ENCODE results near the gene CCDC61.

Gene CCDC61

GRCh38 chr19:45973553-45974338 is 21.5 kb upstream of the CCDC61 start, which contains the start of gene NOVA2:
NOVA2 (minus strand) TSS chr19:45973865; CDS start chr19:45973351, 514 bp downstream.
- DNase-seq (ENCODE audit: low read depth in 3 of 3) = no peak

DNA sequence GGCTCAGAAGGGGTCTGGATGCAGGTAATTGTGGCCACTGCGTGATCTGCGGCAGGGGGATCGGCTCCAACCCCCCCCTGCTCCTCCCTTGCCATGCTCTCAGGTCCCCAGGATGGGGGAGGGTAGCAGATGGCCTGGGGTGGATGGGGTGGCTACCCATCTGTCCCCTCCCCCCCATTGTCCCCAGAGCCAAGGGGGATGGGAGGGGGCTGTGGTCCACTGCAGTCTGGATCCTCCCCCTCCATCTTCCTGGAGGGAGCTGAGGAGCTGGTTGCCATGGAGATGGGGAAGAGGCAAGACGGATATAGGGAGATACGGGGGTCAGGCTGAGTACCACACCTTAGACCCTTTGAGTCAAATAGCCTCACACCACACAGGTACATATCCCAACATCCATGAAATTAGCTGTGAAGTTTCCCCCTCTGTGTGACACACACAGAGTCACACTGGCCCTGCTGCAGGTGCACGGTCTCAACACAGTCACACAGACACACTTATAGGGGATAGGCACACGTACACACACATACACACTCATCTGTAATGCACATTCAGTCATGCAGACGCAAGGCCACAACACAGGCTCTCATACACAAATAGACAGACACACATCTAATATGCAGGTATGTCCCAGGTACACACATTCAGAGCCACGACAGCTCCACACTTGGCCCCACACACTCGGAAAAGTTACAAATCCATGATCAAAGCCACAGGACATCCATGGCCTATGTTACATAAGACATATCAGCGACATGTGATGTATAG is 19.8 kb upstream of the CCDC61 start:
- no peak for DNase-seq (ENCODE audit: low read depth in 3 of 3)

DNA sequence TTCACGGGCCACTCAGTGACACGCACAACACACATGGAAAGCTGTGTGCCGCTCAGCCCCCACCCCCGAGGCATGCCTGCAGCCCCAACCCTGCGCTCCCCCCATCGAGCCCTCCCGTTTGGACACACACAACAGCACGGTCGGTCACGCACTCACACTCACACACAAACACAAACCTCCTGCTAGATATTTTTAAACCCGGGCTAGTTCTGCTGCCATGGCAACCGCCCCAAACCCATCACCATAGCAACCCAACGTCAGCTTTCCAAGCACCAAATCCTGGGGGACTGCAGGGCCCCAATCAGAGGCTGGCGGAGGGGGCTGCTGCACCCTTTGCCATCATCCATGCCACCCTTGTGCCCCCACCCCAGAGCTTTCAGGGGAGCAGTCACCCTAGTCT is 19.1 kb upstream of the CCDC61 start:
- DNase-seq (ENCODE audit: low read depth in 3 of 3) = no peak

DNA sequence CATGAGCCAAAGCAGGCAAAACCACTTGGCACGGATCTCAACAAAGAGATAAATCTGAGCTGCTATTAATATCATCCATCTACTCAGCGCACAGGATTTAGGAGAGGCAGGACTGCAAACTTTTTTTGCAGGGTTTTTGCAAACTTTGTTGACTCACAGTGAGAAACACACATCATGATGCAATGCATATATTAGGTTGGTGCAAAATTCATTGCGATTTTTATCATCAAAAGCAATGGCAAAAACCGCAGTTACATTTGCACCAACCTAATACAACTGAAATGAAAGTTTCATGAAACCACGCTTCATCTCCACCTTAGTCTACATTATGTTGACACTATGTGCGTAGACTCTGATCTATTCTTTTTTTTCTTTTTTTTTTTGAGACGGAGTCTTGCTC is 17.1 kb upstream of the CCDC61 start:
- DNase-seq (ENCODE audit: low read depth in 3 of 3) = no peak

DNA sequence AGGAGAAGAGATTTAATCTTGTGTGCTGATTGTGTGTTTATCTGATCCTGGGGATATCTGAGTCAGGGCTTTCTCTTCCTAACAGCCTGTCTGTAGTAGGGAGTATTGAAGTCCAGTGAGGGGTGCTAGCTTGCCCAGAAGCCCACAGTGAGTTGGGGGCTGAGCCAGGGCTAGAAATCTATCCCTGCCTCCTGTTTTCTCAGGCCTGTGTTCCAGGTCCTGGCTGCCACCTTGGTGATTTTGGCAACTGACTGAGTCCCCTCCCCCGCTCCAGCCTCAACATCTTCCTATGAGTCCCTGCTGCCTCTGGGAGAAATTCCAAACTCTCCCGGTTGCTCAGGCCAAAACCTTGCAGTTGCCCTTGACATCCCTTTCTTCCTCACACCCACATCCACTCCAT is 13.9 kb upstream of the CCDC61 start:
- DNase-seq (ENCODE audit: low read depth in 3 of 3) = no peak

DNA sequence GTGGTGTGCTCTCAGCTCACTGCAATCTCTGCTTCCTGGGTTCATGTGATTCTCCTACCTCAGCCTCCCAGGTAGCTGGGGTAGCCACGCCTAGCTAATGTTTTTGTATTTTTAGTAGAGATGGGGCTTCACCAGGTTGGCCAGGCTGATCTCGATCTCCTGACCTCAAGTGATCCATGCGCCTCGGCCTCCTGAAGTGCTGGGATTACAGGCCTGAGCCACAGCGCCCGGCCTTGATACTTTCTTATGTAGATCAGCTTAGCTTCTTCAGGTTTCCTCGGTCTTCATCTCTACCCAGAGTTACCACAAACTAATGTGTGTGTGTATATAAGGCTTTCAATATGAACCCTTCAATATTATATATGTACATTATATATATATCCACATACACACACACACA is 9.9 kb upstream of the CCDC61 start:
- DNase-seq (ENCODE audit: low read depth in 3 of 3) = no peak

DNA sequence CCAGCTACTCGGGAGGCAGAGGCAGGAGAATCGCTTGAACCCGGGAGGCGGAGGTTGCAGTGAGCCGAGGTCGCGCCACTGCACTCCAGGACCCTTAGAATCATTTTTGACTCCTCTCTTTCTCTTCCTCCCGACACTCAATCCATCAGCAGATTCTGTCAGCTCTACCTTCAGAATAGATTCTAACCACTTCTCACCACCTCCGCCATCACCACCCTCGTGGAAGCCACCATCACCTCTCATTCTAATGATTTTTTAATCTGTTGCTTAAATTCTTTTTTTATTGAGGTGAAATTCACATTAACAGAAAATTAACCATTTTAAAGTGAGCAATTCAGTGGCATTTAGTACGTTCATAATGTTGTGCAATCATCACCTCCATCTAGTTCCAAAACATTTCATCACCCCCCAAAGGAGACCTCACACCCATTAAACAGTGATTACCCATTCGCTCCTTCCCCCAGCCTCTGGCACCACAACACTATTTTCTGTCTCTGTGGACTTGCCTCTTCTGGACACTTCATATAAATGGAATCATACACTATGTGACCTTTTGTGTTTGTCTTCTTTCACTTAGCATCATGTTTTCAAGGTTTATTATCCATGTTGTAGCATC is 5.0 kb upstream of the CCDC61 start:
- DNase-seq (ENCODE audit: low read depth in 3 of 3) = no peak

GRCh38 chr19:45994456-45994997 is 740 bp upstream of the CCDC61 start:
- DNase-seq (ENCODE audit: low read depth in 3 of 3) = no peak

DNA sequence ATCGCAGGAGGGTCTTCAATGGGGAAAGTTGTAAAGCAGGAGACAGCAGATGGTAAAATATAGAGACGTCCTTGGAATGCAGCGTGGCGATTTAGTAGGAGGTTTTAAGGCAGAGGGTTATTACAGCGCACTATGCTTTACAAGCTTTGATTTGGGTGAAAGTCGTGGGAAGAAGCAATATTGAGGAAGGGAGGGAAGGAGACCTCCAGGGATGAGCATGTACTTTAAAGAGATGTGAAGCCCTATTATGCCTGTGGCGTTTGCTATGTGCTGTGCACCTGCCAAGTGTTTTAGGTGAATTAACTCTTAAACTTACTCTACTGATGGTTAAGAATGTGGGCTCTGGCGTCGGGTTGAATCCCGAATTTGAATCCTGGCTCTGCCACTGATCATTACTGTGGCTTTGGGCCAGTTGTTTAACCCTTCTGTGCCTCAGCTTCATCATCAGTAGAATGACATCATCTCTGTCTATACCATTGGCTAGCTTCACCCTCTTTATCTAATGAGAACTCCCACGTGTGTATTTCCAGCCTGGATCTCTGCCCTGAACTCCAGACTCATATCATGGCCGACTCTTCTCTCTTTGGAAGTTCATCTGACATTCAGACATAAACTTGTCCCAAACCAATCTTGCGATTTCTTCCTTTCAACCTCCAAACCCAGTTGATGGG is 583 bp downstream of the CCDC61 start:
- DNase-seq (ENCODE audit: low read depth in 3 of 3) = no peak

DNA sequence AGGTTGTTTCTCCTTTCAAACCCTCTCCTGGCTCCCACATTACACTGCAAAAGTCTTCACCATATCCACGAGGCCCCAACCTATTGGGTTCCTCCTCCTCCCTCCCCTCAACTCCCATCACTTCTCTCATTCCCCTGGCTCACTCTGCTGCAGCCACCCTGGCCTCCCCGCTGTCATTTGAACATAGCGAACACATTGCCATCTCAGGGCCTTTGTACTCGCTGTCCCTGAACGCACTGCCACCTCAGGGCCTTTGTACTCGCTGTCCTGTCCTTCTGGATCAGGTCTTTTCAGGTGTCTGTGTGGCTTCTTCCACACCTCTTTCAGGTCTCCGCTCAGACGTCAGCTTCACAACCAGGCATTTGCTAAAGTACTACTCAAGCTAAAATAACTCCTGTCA is 1.7 kb downstream of the CCDC61 start:
- no peak for DNase-seq (ENCODE audit: low read depth in 3 of 3)

- no peak for DNase-seq (ENCODE audit: low read depth in 3 of 3)
Measured at GRCh38 chr19:45998834-45999233, 3.6 kb downstream of the CCDC61 start.

GRCh38 chr19:45999653-46000121 is 4.4 kb downstream of the CCDC61 start:
- peak in 1 of 3 experiments; percentile 14 for DNase-seq (ENCODE audit: low read depth in 3 of 3)

DNA sequence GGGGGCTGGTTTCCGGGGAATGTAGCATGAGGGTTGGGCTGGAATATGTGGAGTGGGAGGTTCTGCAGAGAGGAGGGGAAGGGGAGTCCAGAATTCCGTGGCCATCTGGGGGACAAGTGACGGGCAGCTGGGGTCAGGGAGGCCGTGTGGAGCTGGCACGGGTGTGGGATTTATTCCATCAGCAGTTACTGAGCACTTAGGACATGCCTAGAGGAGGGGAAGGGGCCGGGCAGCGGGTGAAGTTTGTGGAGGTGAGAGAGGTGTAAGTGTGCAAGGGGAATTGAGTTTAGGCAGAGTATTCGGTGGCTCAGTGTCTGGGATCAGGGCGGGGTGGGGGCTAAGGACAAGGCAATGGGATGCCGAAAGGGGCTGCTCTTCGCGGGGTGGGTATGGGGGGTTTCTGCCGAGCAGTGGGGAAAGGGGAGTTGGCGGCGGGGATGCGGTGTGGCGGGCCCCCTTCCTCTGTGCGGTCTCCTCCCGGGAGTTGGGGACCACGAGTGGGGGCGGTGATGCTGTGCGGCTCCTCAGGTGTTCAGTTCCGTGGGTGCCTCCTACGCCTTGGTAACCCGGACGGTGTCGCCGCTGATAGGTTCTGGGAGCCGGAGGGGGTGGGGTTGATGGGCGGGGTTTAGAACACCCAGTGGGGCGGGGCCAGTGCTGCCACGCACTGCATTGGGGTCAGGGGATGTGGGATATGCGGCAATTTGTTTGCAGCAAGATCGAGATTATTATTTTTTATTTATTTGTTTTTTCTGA is 5.4 kb downstream of the CCDC61 start:
- peak; percentile 41 to 72 (median 71) for DNase-seq (ENCODE audit: low read depth in 3 of 3)

DNA sequence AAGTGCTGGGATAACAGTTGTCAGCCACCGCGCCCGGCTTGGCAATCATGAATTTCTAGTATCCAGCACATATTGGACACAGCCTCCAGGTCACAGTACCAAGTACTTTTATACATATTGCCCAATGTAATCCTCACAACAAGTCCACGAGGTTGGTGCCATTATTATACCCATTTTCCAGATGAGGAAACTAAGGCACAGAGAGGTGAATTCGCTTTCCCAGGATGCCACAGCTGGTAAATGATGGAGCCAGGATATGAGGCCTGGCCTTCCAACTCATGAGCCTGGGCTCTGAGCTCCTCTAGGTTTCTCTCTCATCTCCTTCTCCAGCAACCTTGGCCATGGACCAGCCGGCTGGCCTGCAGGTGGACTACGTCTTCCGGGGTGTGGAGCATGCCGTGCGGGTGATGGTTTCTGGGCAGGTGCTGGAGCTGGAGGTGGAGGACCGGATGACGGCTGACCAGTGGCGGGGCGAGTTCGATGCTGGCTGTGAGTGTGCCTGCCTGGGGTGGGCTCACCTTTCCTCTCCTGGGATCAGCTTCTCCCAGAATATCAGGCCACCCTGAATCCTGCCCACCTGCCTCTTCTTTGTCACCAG is 7.5 kb downstream of the CCDC61 start:
- DNase-seq (ENCODE audit: low read depth in 3 of 3) = no peak

DNA sequence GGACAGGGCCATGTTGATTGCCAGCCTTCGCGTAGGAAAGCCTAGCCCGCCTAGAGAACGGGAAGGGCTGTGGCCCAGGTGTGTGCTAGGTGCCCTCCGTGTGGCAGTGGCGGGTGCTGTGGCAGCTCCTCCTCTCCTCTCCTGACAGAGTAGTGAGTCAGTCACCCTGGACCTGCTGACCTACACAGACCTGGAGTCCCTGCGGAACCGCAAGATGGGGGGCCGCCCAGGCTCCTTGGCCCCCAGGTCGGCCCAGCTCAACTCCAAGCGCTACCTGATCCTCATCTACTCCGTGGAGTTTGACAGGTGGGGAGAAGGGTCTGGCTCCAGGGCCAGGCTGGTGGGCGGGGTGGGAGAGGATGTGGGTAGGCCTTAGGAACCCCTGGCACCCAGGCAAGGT is 11.1 kb downstream of the CCDC61 start:
- DNase-seq (ENCODE audit: low read depth in 3 of 3) = no peak

- DNase-seq (ENCODE audit: low read depth in 3 of 3) = peak; percentile 34 to 43 (median 35)
Measured at GRCh38 chr19:46009530-46010510, 14.6 kb downstream of the CCDC61 start.

DNA sequence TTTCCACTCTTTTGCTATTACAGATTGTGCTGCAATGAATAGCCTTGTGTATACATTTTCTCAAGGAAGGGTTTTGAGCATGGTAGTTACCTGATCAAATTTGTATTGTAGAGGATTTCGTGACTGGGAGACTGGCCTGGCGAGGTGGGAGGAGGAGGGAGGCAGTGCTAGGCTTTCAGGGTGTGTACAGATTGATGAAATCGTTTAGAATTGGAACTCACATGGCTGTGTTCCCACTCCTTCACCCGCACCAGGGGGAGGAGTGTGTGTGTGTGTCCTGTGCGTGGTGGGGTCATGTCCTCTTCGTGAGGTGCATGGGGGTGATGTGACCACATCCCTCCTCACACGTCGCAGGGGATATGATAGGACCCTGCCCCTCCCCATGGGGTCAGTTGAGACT is 19.3 kb downstream of the CCDC61 start:
- no peak for DNase-seq (ENCODE audit: low read depth in 3 of 3)

DNA sequence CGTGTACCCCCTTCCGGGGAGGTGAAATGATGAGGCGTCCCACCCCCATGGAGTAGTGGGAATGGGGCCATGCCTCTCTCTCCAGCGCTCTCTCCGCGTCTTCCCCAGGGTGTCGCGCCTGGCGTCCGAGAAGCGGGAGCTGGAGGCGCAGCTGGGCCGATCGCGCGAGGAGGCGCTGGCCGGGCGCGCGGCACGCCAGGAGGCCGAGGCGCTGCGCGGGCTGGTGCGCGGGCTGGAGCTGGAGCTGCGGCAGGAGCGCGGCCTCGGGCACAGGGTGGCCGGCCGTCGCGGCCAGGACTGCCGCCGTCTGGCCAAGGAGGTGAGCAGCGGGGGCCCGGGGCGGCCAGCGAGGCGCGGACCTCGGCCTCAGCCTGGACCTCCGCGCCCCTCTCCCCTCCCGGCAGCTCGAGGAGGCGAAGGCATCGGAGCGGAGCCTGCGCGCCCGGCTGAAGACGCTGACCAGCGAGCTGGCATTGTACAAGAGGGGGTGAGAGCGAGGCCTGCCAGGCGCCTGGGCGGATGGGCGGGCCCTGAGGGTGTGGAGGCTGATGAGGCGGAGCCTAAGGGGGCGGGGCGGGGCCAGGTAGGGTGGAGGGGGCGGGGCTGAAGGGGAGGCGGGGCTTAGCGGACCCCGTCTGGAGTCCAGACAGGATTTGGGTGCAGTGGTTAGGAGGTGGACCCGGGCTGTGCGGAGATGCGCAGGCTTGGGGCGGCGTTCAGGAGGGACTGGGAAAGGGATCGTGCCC is 19.8 kb downstream of the CCDC61 start:
- peak; percentile 44 to 48 (median 45) for DNase-seq (ENCODE audit: low read depth in 3 of 3)

Measured in stimulated activated CD4-positive, alpha-beta T cell treated with anti-CD3 and anti-CD28 coated beads, TNF-alpha, amount 100 ng/mL, for 4 hours (primary cell).